NCI-H82 (cell line): ENCODE data around the gene GPRIN3.
"Not testable (repeated sequence)": the region's sequence is repeated elsewhere in the genome, so short reads cannot be mapped to it uniquely, and the experiment has no call there.

Source experiments
- DNase-seq: peaks from one replicate; lab custom pipeline; 2025; lab: John Stamatoyannopoulos, UW

Gene GPRIN3

DNA sequence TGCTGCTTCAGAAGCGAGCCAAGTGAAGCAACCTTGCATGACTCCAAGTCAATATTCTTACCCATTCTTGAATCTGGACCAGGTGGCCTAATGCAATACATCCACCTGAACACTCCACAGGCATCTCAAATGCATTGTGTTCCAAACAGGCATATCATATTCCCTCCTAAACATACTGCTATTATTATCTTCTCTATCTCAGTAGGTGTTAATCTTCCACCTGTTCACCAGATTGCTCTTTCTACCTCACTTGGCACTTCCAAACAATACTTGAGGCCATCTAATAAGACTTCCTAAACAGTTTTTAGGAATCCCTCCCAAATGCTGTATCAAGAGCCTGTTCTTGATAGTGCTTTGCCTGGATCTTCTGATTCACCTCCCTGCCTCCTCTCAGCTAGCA lies 90.7 kb downstream of the GPRIN3 start:
- no peak for DNase-seq

DNA sequence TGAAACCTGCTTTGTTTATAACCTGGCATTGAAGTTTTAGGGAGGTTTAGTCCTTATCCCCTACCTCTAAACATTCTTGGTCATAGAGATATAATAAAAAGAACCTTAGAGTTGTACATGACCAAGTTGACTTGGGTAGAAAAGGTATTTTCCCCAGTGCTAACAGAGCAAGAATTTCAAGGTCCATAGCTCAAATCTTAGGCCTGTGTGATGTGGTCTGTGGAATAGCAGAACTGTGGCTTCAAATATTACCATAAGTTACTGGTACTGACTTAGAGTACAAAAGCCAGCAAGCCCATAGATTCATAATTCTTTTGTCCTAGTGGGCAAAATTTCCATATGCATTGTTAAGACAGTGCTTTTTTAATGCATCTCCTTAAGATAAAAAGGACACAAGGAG lies 91.2 kb downstream of the GPRIN3 start:
- DNase-seq: no peak

DNA sequence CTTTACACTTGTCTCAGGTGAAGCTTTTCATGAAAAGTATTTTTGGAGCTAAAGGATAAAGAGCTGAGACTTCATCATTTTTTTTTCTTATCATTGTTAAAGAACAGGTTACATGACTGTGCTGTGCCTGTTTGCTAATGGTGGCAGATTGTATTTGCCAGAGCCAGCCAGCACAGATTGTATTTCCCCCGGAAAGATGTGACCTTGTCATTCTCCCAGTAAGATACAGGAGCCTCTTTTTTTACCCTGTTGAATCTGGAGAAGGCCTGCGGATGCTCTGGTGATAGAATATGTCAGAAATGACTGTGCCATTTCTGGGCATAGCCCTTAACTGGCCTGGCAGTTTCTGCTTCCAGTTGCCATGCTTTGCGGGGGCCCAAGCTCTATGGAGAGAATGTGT lies 91.9 kb downstream of the GPRIN3 start:
- no peak for DNase-seq

DNA sequence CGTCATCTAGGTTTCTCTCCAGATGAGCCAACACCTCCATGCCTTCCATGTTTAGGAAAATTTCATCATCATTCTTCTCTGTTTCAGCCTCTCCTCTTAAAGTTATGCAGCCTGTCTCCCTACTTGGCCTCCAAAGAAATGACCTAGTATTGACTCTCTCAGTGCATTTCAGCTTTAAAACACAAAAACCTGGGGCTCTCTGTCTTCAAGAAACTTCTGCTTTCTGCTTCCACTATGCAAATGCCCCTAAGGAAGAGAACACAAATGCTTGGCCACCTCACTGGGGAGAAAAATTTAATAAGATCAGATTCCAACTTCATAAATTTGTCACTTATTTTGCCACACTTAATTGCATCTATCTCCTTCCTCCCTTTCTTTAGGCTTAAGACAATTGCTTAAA lies 93.3 kb downstream of the GPRIN3 start:
- no peak for DNase-seq

DNA sequence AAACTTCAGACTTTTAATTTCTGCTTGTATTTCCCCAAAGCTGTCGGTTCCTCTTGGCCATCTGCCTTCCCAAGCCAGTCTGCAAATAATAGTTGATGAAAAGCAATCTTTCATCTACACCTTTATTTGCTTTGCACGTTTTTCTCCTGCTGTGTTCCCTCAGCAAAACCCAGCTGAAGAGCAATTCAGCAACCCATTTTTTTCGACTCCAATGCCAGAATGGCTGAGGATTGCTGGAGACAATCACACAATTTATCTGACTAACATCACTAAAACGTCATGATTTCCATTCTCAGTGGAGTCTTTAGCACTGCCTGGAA lies 94.3 kb downstream of the GPRIN3 start:
- no peak for DNase-seq

DNA sequence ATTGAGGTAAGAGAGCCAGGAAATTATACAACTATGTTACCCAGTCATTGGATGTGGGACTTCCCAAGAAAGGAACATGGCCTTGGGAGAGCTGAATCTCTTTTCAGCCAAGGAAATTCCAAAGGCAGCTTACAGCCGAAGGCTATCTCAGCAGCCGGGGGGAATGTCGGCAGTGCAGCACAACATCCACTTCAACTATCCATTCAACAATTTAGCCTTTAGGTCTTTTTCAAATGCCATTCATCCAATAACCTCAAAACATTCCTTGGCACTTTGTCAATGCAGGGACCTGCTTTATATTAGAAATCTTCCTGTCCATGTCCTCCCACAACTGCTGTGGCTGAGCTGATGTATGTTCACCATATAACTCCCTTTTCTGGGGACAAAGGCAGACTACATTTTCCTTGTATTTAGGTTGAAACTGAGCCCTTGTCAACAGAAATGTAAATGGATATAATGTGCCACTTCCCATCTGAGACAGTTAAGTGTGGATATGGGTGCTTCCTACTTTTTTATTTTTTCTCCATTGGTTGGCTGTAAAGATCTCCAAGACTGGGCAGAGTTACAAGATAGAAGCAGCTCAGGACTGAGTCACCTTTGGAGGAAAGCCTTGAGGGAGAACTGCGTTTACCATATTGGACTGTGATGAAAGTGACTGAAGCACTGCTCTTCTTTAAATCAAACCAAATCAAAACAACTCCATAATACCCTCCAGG lies 94.8 kb downstream of the GPRIN3 start:
- no peak for DNase-seq

DNA sequence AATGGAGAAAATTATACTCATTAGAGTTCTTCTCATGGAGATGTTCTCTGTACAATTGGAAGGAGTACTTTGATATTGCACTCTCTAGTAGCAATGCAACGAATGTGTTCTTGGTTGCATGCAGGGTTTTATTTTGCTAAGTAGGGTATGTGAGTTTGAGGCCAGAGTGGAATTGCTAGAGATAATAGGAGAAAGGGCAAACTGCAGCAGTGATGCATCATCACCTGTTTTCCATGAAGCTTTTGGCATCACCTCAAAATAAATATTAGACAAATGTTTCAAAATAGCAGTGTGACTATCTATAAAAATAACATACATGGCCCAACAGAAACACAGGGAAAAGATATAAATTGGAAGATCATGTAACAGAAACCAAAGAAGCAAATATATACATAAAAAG lies 103.0 kb downstream of the GPRIN3 start:
- DNase-seq: no peak

DNA sequence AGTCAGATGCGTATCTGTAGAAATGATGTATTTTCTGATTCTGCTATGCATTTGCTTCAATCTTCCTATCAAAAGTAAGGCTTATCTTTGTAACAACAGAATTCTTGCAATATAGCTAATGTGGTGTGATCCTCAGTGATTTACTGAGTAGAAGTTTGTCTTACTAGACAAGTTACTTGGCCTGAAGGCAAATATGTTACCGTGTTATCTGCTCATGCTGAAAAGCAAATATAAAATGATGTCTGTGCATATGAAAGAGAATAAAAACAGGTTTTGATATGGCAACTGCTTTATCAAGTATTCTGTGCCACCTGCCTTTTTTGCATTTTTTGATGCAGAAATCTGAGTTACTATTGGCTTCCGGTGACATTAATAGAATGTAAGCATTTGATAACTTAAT lies 103.7 kb downstream of the GPRIN3 start:
- no peak for DNase-seq

DNA sequence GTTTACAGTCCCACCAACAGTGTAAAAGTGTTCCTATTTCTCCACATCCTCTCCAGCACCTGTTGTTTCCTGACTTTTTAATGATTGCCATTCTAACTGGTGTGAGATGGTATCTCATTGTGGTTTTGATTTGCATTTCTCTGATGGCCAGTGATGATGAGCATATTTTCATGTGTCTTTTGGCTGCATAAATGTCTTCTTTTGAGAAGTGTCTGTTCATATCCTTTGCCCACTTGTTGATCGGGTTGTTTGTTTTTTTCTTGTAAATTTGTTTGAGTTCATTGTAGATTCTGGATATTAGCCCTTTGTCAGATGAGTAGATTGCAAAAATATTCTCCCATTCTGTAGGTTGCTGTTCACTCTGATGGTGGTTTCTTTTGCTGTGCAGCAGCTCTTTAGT lies 108.2 kb downstream of the GPRIN3 start:
- not testable (repeated sequence) for DNase-seq

DNA sequence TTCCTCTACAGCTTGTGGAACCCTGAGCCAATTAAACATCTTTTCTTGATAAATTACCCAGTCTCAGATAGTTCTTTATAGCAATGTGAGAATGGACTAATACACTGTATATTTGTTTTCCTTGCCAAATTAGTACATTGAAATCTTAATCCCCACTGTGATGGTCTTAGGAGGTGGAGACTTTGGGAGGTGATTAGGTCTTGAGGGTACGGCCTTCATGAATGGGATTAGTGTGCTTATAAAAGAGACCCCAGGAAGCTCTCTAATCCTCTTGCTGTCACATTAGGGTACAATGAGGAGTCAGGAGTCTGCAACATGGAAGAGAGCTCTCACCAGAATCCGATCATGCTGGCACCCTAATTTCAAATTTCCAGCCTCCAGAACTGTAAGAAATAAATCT lies 109.7 kb downstream of the GPRIN3 start:
- peak; percentile 81 for DNase-seq

DNA sequence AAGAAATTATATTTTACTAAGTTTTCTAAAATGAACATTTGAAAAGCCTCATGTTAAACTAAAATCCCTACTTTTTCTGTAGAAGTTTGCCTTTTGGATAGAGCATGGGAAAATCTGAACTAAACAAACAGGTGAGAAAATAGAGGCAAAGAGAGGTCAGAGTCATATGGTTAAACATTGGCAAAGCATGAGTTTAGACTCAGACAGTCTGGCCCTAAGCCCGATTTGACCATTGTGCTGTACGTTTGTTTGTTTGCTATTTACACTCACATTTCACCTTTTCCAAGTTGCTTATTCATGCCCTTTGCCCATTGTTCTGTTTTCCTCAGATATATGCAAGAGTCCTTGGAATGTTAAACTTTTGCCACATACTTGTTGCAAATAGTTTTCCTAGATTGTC lies 110.9 kb downstream of the GPRIN3 start:
- no peak for DNase-seq

DNA sequence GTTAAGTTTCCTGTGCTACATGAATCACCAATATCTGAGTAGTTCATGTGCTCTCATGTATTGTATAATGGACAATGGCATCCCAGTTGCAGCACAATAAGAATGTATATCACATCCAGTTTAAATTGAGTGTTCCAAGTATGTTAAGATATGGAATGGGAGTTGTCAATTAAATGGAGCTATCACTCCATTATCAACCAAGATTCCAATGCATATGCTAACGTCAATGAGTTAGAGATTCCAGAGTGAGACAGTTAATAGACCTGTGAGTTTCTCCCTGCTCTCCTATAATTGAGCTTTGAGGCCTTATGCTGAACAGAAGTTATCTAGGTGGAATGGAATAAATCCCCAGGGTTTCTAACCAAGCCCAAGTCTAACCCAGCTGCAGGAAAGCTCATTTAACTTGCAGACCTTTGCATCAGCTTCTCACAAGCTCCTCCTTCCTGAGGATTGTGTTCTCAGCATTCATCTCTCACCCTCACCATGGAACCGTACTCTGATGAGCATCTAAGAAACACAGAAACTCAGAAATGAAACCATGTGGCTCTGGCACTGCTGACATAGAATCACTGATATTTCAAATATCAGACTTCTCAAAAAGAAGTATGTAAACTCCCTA lies 111.4 kb downstream of the GPRIN3 start:
- no peak for DNase-seq

DNA sequence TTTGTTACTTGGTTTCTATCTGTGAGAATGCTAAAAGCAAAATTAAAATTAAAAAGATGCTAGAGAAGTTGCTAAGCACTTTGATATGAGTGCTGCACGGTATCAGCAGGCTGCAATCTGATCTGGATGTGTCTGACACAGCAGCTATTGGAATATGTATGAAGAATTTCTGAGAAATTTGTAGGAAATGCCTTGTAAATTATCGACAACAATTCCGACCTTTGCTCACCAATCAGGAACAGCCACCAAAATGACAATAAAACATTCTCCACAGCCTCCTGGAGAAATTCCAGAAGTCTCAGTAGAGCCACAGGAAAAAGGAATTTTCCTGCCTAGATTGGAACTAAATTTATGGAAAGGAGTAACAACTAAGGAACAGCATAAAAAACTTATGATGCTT lies 113.8 kb downstream of the GPRIN3 start:
- no peak for DNase-seq
